A673 (cell line): ENCODE measurements around the gene ITSN2.

Experiments used
- EZH2 ChIP-seq: fragments of 200-600 bp; sonication (generic); IDR thresholded peaks from 2 replicates; pipeline ENCODE4 v1.6.1; 2017; ENCODE audit warnings: borderline replicate concordance, low read depth, mild to moderate bottlenecking, mixed read lengths, antibody characterized with exemption, low read length; ENCODE audit not compliant: poor library complexity, severe bottlenecking
- TF ChIP-seq, protein P1 (sequence below): fragments of 300-800, 200-600 bp; sonication (generic); conservative IDR thresholded peaks from 2 replicates; pipeline ENCODE4 v1.5.1; 2017; ENCODE audit warnings: low read depth, mild to moderate bottlenecking, antibody characterized with exemption, low read length, moderate library complexity, mixed read lengths

DNA sequence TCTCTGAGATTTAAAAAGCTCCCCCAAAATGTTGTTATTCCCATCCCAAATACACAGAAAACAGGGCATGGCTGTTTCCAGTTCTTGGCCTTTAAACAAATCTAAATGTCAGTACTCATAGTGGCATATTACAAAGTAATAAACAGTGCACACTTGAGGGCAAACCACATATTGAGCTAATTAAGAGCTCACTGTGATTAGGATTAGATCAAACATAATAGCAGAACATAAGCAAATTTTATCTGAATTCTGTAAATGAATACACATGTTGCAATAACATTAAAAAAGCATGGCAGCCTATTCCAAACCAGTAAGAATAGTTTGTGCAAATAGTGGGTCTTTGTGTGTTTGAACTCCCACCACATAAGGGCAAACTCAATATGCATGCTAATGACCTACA, 118.8 kb downstream of the ITSN2 start:
- TF ChIP-seq, protein P1, sequence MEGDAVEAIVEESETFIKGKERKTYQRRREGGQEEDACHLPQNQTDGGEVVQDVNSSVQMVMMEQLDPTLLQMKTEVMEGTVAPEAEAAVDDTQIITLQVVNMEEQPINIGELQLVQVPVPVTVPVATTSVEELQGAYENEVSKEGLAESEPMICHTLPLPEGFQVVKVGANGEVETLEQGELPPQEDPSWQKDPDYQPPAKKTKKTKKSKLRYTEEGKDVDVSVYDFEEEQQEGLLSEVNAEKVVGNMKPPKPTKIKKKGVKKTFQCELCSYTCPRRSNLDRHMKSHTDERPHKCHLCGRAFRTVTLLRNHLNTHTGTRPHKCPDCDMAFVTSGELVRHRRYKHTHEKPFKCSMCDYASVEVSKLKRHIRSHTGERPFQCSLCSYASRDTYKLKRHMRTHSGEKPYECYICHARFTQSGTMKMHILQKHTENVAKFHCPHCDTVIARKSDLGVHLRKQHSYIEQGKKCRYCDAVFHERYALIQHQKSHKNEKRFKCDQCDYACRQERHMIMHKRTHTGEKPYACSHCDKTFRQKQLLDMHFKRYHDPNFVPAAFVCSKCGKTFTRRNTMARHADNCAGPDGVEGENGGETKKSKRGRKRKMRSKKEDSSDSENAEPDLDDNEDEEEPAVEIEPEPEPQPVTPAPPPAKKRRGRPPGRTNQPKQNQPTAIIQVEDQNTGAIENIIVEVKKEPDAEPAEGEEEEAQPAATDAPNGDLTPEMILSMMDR: no peak
- no peak for TF ChIP-seq EZH2
